HEK293 (cell line): ENCODE measurements around the gene FAM98C.

Experiments used
- BCL11B ChIP-seq: fragments of 450-650 bp; formaldehyde crosslinking; IDR thresholded peaks from 2 replicates; pipeline ENCODE4 v1.5.1; 2016; ENCODE audit warnings: low read depth, missing biosample characterization, missing genetic modification characterization
- BCL6B ChIP-seq: fragments of 450-650 bp; formaldehyde crosslinking; IDR thresholded peaks from 2 replicates; pipeline ENCODE4 v1.5.1; 2017; ENCODE audit warnings: missing biosample characterization, missing genetic modification characterization
- HOXA7 ChIP-seq: sonication (generic); formaldehyde crosslinking; IDR thresholded peaks from 2 replicates; pipeline ENCODE4 v1.8.1; 2022; ENCODE audit warnings: missing genetic modification reagents, borderline replicate concordance
- KLF17 ChIP-seq: fragments of 450-650 bp; formaldehyde crosslinking; IDR thresholded peaks from 2 replicates; pipeline ENCODE4 v1.5.1; 2016; ENCODE audit warnings: missing biosample characterization, missing genetic modification characterization
- KLF9 ChIP-seq: fragments of 450-650 bp; formaldehyde crosslinking; IDR thresholded peaks from 2 replicates; pipeline ENCODE4 v1.5.1; 2016; ENCODE audit warnings: missing biosample characterization, missing genetic modification characterization, low read depth
- PRDM4 ChIP-seq: fragments of 450-650 bp; formaldehyde crosslinking; IDR thresholded peaks from 2 replicates; pipeline ENCODE4 v1.5.1; 2017; ENCODE audit warnings: missing biosample characterization, missing genetic modification characterization
- SCRT2 ChIP-seq: fragments of 450-650 bp; formaldehyde crosslinking; IDR thresholded peaks from 2 replicates; pipeline ENCODE4 v1.5.1; 2016; ENCODE audit warnings: missing biosample characterization, missing genetic modification characterization
- TRIM28 ChIP-seq: IDR thresholded peaks from 2 replicates; pipeline ENCODE4 v1.6.1; 2011; ENCODE audit warnings: low read length, control low read depth, borderline replicate concordance
- TSHZ1 ChIP-seq: fragments of 450-650 bp; formaldehyde crosslinking; IDR thresholded peaks from 2 replicates; pipeline ENCODE4 v1.5.1; 2016; ENCODE audit warnings: missing biosample characterization, missing genetic modification characterization, borderline replicate concordance
- ZNF10 ChIP-seq: fragments of 450-650 bp; formaldehyde crosslinking; IDR thresholded peaks from 2 replicates; pipeline ENCODE4 v1.5.1; 2017; ENCODE audit warnings: missing biosample characterization, missing genetic modification characterization
- ZNF202 ChIP-seq: fragments of 450-650 bp; formaldehyde crosslinking; IDR thresholded peaks from 2 replicates; pipeline ENCODE4 v1.5.1; 2016; ENCODE audit warnings: missing biosample characterization, missing genetic modification characterization, borderline replicate concordance
- ZNF23 ChIP-seq: fragments of 450-650 bp; formaldehyde crosslinking; IDR thresholded peaks from 2 replicates; pipeline ENCODE4 v1.5.1; 2016; ENCODE audit warnings: missing biosample characterization, missing genetic modification characterization, borderline replicate concordance
- ZNF248 ChIP-seq: fragments of 450-650 bp; formaldehyde crosslinking; IDR thresholded peaks from 2 replicates; pipeline ENCODE4 v1.5.1; 2017; ENCODE audit warnings: missing biosample characterization, missing genetic modification characterization
- ZNF274 ChIP-seq, 2 experiments: fragments of 200-500 bp in 1 of 2; fragments of 450-650 bp in 1 of 2; sonication (Bioruptor generic) in 1 of 2; formaldehyde crosslinking in 1 of 2; IDR thresholded peaks; 2 replicates each; pipeline versions ENCODE4 v1.5.1 to v1.6.1; 2014 to 2016; ENCODE audit warnings: borderline replicate concordance in 1 of 2, inconsistent platforms in 1 of 2, low read length in 1 of 2, missing biosample characterization in 1 of 2, missing genetic modification characterization in 1 of 2
- ZNF521 ChIP-seq: fragments of 450-650 bp; formaldehyde crosslinking; IDR thresholded peaks from 2 replicates; pipeline ENCODE4 v1.5.1; 2017; ENCODE audit warnings: missing biosample characterization, mild to moderate bottlenecking, missing genetic modification characterization
- ZNF555 ChIP-seq: fragments of 450-650 bp; formaldehyde crosslinking; conservative IDR thresholded peaks from 2 replicates; pipeline ENCODE4 v1.5.1; 2017; ENCODE audit warnings: missing biosample characterization, mild to moderate bottlenecking, missing genetic modification characterization, inconsistent platforms
- ZNF621 ChIP-seq: fragments of 450-650 bp; formaldehyde crosslinking; IDR thresholded peaks from 2 replicates; pipeline ENCODE4 v1.5.1; 2017; ENCODE audit warnings: missing biosample characterization, missing genetic modification characterization
- ZNF664 ChIP-seq: fragments of 450-650 bp; formaldehyde crosslinking; IDR thresholded peaks from 2 replicates; pipeline ENCODE4 v1.5.1; 2016; ENCODE audit warnings: missing biosample characterization, missing genetic modification characterization
- ZSCAN16 ChIP-seq: fragments of 450-650 bp; formaldehyde crosslinking; IDR thresholded peaks from 2 replicates; pipeline ENCODE4 v1.5.1; 2016; ENCODE audit warnings: missing biosample characterization, missing genetic modification characterization
- TF ChIP-seq, protein P1 (sequence below): fragments of 450-650 bp; formaldehyde crosslinking; optimal IDR thresholded peaks from 2 replicates; pipeline ENCODE3; 2016; ENCODE audit warnings: missing biosample characterization, mild to moderate bottlenecking, missing genetic modification characterization
- TF ChIP-seq, protein P2 (sequence below): fragments of 450-650 bp; formaldehyde crosslinking; IDR thresholded peaks from 2 replicates; pipeline ENCODE4 v1.5.1; 2016; ENCODE audit warnings: missing biosample characterization, missing genetic modification characterization
- TF ChIP-seq, protein P3 (sequence below): fragments of 450-650 bp; formaldehyde crosslinking; IDR thresholded peaks from 2 replicates; pipeline ENCODE4 v1.5.1; 2016; ENCODE audit warnings: missing biosample characterization, missing genetic modification characterization, borderline replicate concordance
- TF ChIP-seq, protein P4 (sequence below): fragments of 450-650 bp; formaldehyde crosslinking; IDR thresholded peaks from 2 replicates; pipeline ENCODE4 v1.5.1; 2016; ENCODE audit warnings: missing biosample characterization, missing genetic modification characterization

The FAM98C gene

DNA sequence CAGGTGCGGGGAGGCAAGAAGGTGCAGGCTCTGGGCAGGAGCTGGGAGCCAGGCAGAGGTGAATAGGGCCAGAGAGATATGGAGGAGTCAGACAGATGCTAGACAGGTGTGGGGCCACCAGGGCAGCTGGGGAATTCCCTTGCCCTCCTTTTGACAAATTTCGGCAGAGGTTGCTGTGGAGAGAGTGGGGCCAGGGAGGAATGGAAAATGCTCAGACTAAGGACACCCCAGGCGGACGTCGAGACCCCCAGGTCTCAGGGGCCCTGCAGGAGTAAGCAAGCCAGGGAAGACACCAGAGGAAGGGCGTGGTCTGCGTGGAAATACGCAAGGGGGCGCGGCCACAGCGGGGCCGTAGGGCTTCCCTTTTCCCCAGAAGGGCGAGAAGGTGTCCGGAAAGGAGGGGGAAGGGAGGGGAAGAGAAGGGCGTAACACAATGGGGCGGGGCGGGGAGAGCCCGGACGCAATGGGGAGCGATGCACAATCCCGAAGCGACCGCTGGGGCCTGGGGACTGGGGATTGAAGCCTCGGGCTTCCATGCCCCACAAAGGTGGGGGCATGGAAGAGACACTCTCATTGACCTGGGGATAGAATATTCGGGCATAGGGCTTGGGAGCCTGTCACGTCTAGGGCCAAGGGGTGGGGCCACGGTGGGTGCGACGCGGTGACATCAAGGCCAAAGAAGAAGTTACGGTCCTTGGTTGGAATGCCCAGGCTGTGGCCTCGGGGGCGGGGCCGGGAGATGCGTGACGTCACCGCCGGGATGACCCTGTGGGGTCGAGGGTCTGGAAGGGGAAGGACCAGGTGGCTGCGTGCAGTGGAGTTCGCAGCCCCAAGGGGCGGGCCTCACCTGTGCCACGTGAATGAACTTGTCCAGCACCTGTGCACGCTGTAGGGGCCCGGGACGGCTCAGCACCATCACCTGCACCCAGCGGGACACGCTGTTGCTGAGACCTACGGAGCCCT, 14.9 kb downstream of the FAM98C start (continued):
- TF ChIP-seq PRDM4, result no peak
- TF ChIP-seq SCRT2, result peak; percentile 58
- no peak for TF ChIP-seq HOXA7 (CRISPR knock-in tag)
- peak; percentile 94 for TF ChIP-seq KLF9 (tag by site-specific recombination)
- TF ChIP-seq ZSCAN16, result no peak
- TF ChIP-seq, protein P1, sequence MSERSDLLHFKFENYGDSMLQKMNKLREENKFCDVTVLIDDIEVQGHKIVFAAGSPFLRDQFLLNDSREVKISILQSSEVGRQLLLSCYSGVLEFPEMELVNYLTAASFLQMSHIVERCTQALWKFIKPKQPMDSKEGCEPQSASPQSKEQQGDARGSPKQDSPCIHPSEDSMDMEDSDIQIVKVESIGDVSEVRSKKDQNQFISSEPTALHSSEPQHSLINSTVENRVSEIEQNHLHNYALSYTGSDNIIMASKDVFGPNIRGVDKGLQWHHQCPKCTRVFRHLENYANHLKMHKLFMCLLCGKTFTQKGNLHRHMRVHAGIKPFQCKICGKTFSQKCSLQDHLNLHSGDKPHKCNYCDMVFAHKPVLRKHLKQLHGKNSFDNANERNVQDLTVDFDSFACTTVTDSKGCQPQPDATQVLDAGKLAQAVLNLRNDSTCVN (tag by site-specific recombination), result peak; percentile 18
- no peak for TF ChIP-seq TSHZ1 (tag by site-specific recombination)
- TF ChIP-seq ZNF248 (tag by site-specific recombination), result no peak
- no peak for TF ChIP-seq TRIM28
- no peak for TF ChIP-seq ZNF202
- no peak for TF ChIP-seq ZNF621 (tag by site-specific recombination)
- no peak for TF ChIP-seq ZNF664
- TF ChIP-seq KLF17 (tag by site-specific recombination), result peak; percentile 42; the same call in 1 of the 2 replicates
- no peak for TF ChIP-seq BCL6B (tag by site-specific recombination)
- TF ChIP-seq ZNF274 (IDR thresholded peaks at IDR 0.05; ENCODE audit: low read length), result no peak
- TF ChIP-seq ZNF274 (tag by site-specific recombination; IDR thresholded peaks at IDR 0.05; ENCODE audit: borderline replicate concordance), result no peak
- no peak for TF ChIP-seq ZNF23 (tag by site-specific recombination)
- TF ChIP-seq, protein P2, sequence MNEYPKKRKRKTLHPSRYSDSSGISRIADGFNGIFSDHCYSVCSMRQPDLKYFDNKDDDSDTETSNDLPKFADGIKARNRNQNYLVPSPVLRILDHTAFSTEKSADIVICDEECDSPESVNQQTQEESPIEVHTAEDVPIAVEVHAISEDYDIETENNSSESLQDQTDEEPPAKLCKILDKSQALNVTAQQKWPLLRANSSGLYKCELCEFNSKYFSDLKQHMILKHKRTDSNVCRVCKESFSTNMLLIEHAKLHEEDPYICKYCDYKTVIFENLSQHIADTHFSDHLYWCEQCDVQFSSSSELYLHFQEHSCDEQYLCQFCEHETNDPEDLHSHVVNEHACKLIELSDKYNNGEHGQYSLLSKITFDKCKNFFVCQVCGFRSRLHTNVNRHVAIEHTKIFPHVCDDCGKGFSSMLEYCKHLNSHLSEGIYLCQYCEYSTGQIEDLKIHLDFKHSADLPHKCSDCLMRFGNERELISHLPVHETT (tag by site-specific recombination), result no peak
- TF ChIP-seq ZNF521 (tag by site-specific recombination), result no peak
- no peak for TF ChIP-seq ZNF10 (tag by site-specific recombination)
- TF ChIP-seq ZNF555 (tag by site-specific recombination), result no peak
- TF ChIP-seq BCL11B (tag by site-specific recombination), result no peak
- TF ChIP-seq, protein P3, sequence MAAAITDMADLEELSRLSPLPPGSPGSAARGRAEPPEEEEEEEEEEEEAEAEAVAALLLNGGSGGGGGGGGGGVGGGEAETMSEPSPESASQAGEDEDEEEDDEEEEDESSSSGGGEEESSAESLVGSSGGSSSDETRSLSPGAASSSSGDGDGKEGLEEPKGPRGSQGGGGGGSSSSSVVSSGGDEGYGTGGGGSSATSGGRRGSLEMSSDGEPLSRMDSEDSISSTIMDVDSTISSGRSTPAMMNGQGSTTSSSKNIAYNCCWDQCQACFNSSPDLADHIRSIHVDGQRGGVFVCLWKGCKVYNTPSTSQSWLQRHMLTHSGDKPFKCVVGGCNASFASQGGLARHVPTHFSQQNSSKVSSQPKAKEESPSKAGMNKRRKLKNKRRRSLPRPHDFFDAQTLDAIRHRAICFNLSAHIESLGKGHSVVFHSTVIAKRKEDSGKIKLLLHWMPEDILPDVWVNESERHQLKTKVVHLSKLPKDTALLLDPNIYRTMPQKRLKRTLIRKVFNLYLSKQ, result no peak
- TF ChIP-seq, protein P4, sequence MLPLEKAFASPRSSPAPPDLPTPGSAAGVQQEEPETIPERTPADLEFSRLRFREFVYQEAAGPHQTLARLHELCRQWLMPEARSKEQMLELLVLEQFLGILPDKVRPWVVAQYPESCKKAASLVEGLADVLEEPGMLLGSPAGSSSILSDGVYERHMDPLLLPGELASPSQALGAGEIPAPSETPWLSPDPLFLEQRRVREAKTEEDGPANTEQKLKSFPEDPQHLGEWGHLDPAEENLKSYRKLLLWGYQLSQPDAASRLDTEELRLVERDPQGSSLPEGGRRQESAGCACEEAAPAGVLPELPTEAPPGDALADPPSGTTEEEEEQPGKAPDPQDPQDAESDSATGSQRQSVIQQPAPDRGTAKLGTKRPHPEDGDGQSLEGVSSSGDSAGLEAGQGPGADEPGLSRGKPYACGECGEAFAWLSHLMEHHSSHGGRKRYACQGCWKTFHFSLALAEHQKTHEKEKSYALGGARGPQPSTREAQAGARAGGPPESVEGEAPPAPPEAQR, result no peak
